Heart left ventricle (tissue), 16 donors: ENCODE results near the gene SORBS1. TPM values are rescaled to one million over a fixed set of nuclear protein-coding genes. Genes with fewer than 3 reads are reported as not detected.

Experiments used
- ATAC-seq, 4 donors: fragments of 200-7000 bp; cut with Tn5 transposase; one replicate each; pipeline ENCODE4 v1.9.1; 2020 to 2022; ENCODE audit warnings: moderate library complexity in 4 of 4, mild to moderate bottlenecking in 3 of 4, moderate number of reproducible peaks in 1 of 4
- DNase-seq, 5 donors: peaks; one replicate each; pipeline ENCODE4 v3.0.0-alpha.2; 2020
- H3K27ac ChIP-seq, 12 donors: fragments of 200-600 bp; sonication (generic) in 4 of 12; one replicate each; pipeline versions ENCODE4 v1.5.0 to v1.8.0; 2016 to 2022; ENCODE audit warnings: mild to moderate bottlenecking in 2 of 12
- H3K27me3 ChIP-seq, 9 donors: fragments of 200-600 bp; sonication (generic) in 2 of 9; one replicate each; pipeline versions ENCODE4 v1.5.1 to v1.8.0; 2016 to 2022; ENCODE audit warnings: mild to moderate bottlenecking in 3 of 9
- H3K36me3 ChIP-seq, 9 donors: fragments of 200-600 bp; sonication (generic) in 2 of 9; one replicate each; pipeline versions ENCODE4 v1.5.0 to v1.8.0; 2018 to 2022; ENCODE audit warnings: mild to moderate bottlenecking in 2 of 9
- H3K4me1 ChIP-seq, 12 donors: fragments of 200-600 bp; sonication (generic) in 4 of 12; one replicate each; pipeline versions ENCODE4 v1.5.0 to v1.8.0; 2016 to 2022; ENCODE audit warnings: mild to moderate bottlenecking in 3 of 12
- H3K4me3 ChIP-seq, 12 donors: fragments of 200-600 bp; sonication (generic) in 4 of 12; one replicate each; pipeline versions ENCODE4 v1.5.0 to v1.8.0; 2017 to 2022; ENCODE audit warnings: mild to moderate bottlenecking in 9 of 12, moderate library complexity in 4 of 12
- H3K9me3 ChIP-seq, 12 donors: fragments of 200-600 bp; sonication (generic) in 4 of 12; one replicate each; pipeline versions ENCODE4 v1.5.0 to v1.8.0; 2016 to 2022; ENCODE audit warnings: mild to moderate bottlenecking in 1 of 12
- POLR2A ChIP-seq, 2 donors: fragments of 450-650 bp; IDR thresholded peaks; one replicate each; pipeline ENCODE4 v1.6.1; 2017; ENCODE audit warnings: antibody characterized with exemption in 2 of 2, mild to moderate bottlenecking in 2 of 2, moderate library complexity in 2 of 2
- WGBS, 4 donors: extraction: QIAGEN DNeasy Blood & Tissue Kit in 2 of 4; methylation state at CpG; one replicate each; pipeline versions ENCODE4 v1.1.5 to v1.1.7; 2013 to 2018; 5-methylcytosine and 5-hydroxymethylcytosine counted together
- intact Hi-C, 10 donors: fragments of 100-400 bp; cut with DNase I; formaldehyde crosslinking; loops; one replicate each; pipeline versions ENCODE4 v1.11.1 to v1.14.2; 2022
- polyA plus RNA-seq, 2 donors: library from polyadenylated mRNA; stranded (reverse); fragments of 200-250 nt; gene quantifications; one replicate each; pipeline ENCODE4 v1.2.3, GENCODE V29; 2013
- total RNA-seq, 9 donors: library from RNA; depleted of rRNA in 2 of 9; stranded (reverse); fragments of >200 nt in 2 of 9; fragmentation: NEBNext Ultra II Directional in 3 of 9; extraction: Animal tissue kit (Norgen Biotek cat#: 25700) in 3 of 9; gene quantifications; one replicate each; pipeline versions ENCODE4 v1.1.0 to v1.2.4, GENCODE V29; 2016 to 2023
- TF ChIP-seq, protein P1 (sequence below), 12 donors: fragments of 200-600 bp; sonication (generic) in 4 of 12; IDR thresholded peaks; one replicate each; pipeline versions ENCODE4 v1.5.0 to v1.8.0; 2018 to 2022; ENCODE audit warnings: antibody characterized with exemption in 12 of 12, mild to moderate bottlenecking in 5 of 12
- donor health status: ischemic (EF 13 %, LVEDD 7.1; RV severe dilation, severe dysfunction).
- donor health status: healthy with polysubstance abuse.
- donor health status: DM: no; HTN: yes; CAD: no.
- donor health status: DM: no; HTN: no; CAD: no.
- donor health status: ischemic (EF 25% LVEDD 6.9; RV normal size, moderate dysfunction).
- donor health status: ischemic (EF 25% LVEDD 5.7; RV mildly dilated, moderate dysfunction).
- donor health status: healthy.
- donor health status: DM: yes; HTN: yes; CAD: no.
- donor health status: ischemic (EF 35%, LVEDD 5.7; RV mildly dilated, moderate dysfunction).
- donor health status: nonischemic (EF 11% LVEDD 7.7; RV severe dilation, severe dysfunction).
- donor health status: DM: yes; HTN: yes; CAD: no.
- donor health status: PGD.
- donor health status: ischemic (EF 29% LVEDD 5.4; RV normal size, mild dysfunction).
- donor health status: nonischemic (EF 23%, LVEDD 6.1; RV moderate dilation, normal function).

SORBS1 gene
- total and polyA plus RNA-seq, 11 donors: 355 to 1,440 (median 886) TPM

DNA sequence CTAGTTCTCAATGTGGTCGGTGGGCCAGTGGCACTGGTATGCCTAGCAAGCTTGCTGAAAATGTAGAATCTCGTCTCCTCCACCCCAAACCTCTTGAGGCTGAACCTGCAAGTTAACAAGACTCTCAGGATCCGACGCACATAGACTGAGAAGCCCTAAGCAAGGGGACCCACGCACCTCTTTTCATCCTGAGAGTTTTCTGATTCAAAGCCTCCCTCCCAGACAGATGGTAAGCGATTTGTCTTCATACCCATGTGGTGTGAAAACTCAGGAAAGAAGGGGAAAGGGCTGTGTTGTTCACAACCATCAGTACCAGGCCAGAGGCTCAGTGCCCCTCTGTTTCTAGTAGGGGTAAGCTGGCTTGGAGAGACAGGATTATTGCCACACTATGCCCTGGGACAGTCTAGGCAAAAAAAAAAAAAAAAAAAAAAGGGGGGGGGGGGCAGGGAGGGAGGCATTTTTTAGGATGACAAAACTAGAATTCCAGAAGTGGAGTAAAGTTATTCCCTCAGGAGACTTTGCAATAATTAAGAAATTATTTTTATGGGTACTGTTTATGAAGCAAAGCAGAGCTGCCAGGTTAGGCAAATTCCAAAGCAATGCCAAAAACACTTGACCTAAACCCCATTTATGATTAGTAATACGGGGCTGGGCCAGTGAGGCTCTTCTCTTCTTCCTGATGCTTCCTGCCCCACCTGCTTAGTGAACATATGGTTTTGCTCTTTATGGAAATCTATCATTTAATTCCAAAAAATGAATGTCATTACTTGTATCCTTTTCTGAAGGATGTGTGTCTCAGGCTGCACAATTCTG lies 152.8 kb downstream of the SORBS1 start:
- ATAC-seq (no peak), DNase-seq (no peak)
- intact Hi-C loops: loop anchor here in 1 of 10 donors (2.0 kb wide), 1 partner anchor 18 kb away; no protein-coding TSS in a partner anchor
- no peaks in the 10 kb centered on the region for H3K9me3 ChIP-seq
- no peak overlapping the region for H3K4me3 ChIP-seq
- peak overlapping the region; percentile 63 to 98 (median 90) for H3K27ac ChIP-seq
- TF ChIP-seq, protein P1, sequence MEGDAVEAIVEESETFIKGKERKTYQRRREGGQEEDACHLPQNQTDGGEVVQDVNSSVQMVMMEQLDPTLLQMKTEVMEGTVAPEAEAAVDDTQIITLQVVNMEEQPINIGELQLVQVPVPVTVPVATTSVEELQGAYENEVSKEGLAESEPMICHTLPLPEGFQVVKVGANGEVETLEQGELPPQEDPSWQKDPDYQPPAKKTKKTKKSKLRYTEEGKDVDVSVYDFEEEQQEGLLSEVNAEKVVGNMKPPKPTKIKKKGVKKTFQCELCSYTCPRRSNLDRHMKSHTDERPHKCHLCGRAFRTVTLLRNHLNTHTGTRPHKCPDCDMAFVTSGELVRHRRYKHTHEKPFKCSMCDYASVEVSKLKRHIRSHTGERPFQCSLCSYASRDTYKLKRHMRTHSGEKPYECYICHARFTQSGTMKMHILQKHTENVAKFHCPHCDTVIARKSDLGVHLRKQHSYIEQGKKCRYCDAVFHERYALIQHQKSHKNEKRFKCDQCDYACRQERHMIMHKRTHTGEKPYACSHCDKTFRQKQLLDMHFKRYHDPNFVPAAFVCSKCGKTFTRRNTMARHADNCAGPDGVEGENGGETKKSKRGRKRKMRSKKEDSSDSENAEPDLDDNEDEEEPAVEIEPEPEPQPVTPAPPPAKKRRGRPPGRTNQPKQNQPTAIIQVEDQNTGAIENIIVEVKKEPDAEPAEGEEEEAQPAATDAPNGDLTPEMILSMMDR (IDR thresholded peaks at IDR 0.05): no peak
- TF ChIP-seq POLR2A (IDR thresholded peaks at IDR 0.05): no peak
- no peaks in the 10 kb centered on the region for H3K27me3 ChIP-seq
- WGBS, 4 donors: 61 to 70% (median 65%) methylated on average over 7 of the region's 7 CpGs
- H3K4me1 ChIP-seq: peaks cover 20 to 87% (median 65%) of the 10 kb centered on the region in 12 donors
- H3K36me3 ChIP-seq: peaks cover 0 to 73% (median 36%) of the 10 kb centered on the region in 9 donors

GRCh38 chr10:95407546-95407945 lies 153.6 kb downstream of the SORBS1 start:
- no peaks in the 10 kb centered on the region for H3K27me3 ChIP-seq
- intact Hi-C loops: no loop called here
- H3K27ac ChIP-seq: peak overlapping the region; percentile 63 to 98 (median 90)
- TF ChIP-seq, protein P1 (IDR thresholded peaks at IDR 0.05): no peak
- no peak for TF ChIP-seq POLR2A (IDR thresholded peaks at IDR 0.05)
- no peak for DNase-seq
- ATAC-seq: no peak
- H3K9me3 ChIP-seq: no peaks in the 10 kb centered on the region
- peaks cover 20 to 83% (median 61%) of the 10 kb centered on the region in 12 donors for H3K4me1 ChIP-seq
- H3K36me3 ChIP-seq: peaks cover 0 to 80% (median 36%) of the 10 kb centered on the region in 9 donors
- H3K4me3 ChIP-seq: no peak overlapping the region
- WGBS, 4 donors: 67 to 83% (median 78%) methylated on average over 7 of the region's 7 CpGs

- 40 to 65% (median 54%) methylated on average over 10 to 11 of the region's 11 CpGs for WGBS, 4 donors
- Histone ChIP-seq H3K27me3 (no peaks in the 10 kb centered on the region), H3K9me3 (no peaks in the 10 kb centered on the region), H3K36me3 (peaks cover 0 to 85% (median 39%) of the 10 kb centered on the region in 9 donors), H3K4me3 (no peak overlapping the region), H3K27ac (peak overlapping the region; percentile 63 to 98 (median 90)), H3K4me1 (peaks cover 20 to 80% (median 64%) of the 10 kb centered on the region in 12 donors)
- intact Hi-C loops: no loop called here
- DNase-seq (peak; percentile 80 to 94 (median 88)), ATAC-seq (peak; percentile 65 to 83 (median 75))
- peak in 1 of 2 donors; percentile 63 for TF ChIP-seq POLR2A (IDR thresholded peaks at IDR 0.05)
- TF ChIP-seq, protein P1 (IDR thresholded peaks at IDR 0.05): no peak
Measured at GRCh38 chr10:95406651-95407280, 154.4 kb downstream of the SORBS1 start.

DNA sequence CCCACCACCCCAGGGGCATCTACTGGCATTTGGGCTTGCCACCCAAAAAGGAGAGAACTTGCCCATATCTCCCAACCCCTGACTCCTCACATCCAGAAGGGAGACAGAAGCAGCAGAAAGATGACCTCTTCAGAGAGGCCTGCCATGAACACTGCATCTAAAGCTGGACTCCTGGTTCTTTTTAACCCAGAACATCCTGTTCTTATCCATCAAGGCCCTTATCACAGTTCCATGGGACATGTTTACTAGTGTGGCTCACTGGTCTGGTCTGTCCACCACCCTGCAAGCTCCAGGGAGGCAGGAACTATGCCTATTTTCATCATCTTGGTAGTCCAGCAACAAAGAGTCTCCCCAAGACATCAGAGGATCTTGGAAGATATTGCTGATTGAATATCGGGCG lies 155.5 kb downstream of the SORBS1 start:
- Histone ChIP-seq H3K9me3 (no peaks in the 10 kb centered on the region), H3K27me3 (no peaks in the 10 kb centered on the region), H3K4me3 (no peak overlapping the region), H3K27ac (peak overlapping the region; percentile 63 to 98 (median 90)), H3K4me1 (peaks cover 20 to 91% (median 67%) of the 10 kb centered on the region in 12 donors), H3K36me3 (peaks cover 0 to 91% (median 42%) of the 10 kb centered on the region in 9 donors)
- 64 to 98% (median 82%) methylated on average over 2 of the region's 2 CpGs for WGBS, 4 donors
- TF ChIP-seq POLR2A (IDR thresholded peaks at IDR 0.05): peak in 1 of 2 donors; percentile 5
- TF ChIP-seq, protein P1 (IDR thresholded peaks at IDR 0.05): no peak
- intact Hi-C loops: no loop called here
- DNase-seq: no peak
- ATAC-seq: peak in 3 of 4 donors; percentile 5 to 45 (median 13)
